Measurements from ENCODE around the gene ODAD3. TPM values are rescaled to one million over a fixed set of nuclear protein-coding genes. Genes with fewer than 3 reads are reported as not detected.

The ODAD3 gene
- total and polyA plus RNA-seq, 2 of the 13 experiments (the other 11 are each of a cell fraction or from before 2014, with no cell fraction given), result 0.04 to 0.08 TPM

- peak; percentile 56; the same call in 1 of the 2 replicates for TF ChIP-seq BCL3 (CRISPR knock-in tag; IDR thresholded peaks at IDR 0.05)
- 0 out of 2 replicates have a peak, but pooled peaks have one; percentile 8 for TF ChIP-seq MXD1 (CRISPR knock-in tag; IDR thresholded peaks at IDR 0.05)
- TF ChIP-seq ARNT2 (CRISPR knock-in tag; IDR thresholded peaks at IDR 0.05; ENCODE audit: low read depth), result no peak; the same call in 1 of the 2 replicates
- TF ChIP-seq DNMT3B (CRISPR knock-in tag; conservative IDR thresholded peaks at IDR 0.05), result no peak
- TF ChIP-seq KDM2A (CRISPR knock-in tag; IDR thresholded peaks at IDR 0.05; ENCODE audit: borderline replicate concordance, low read depth), result peak; percentile 96
- no peak for TF ChIP-seq GZF1 (CRISPR knock-in tag; IDR thresholded peaks at IDR 0.05)
- peak; percentile 24 for TF ChIP-seq MED8 (CRISPR knock-in tag; IDR thresholded peaks at IDR 0.05; ENCODE audit: insufficient replicate concordance)
- TF ChIP-seq ZBTB34 (CRISPR knock-in tag; IDR thresholded peaks at IDR 0.05), result peak; percentile 52
- TF ChIP-seq ZNF577 (CRISPR knock-in tag; IDR thresholded peaks at IDR 0.05; ENCODE audit: borderline replicate concordance, low read depth), result no peak
- TF ChIP-seq HOXA7 (CRISPR knock-in tag; IDR thresholded peaks at IDR 0.05), result no peak
- TF ChIP-seq ZMAT5 (CRISPR knock-in tag; IDR thresholded peaks at IDR 0.05; ENCODE audit: borderline replicate concordance, low read depth), result no peak
- TF ChIP-seq MTA1 (CRISPR knock-in tag; IDR thresholded peaks at IDR 0.05; ENCODE audit: borderline replicate concordance), result peak; percentile 62; the same call in 1 of the 2 replicates
- no peak for TF ChIP-seq ZNF260 (CRISPR knock-in tag; IDR thresholded peaks at IDR 0.05; ENCODE audit: borderline replicate concordance, low read depth)
- no peak for TF ChIP-seq NFE2L2 (IDR thresholded peaks at IDR 0.05; ENCODE audit: low read length)
- peak; percentile 96 for TF ChIP-seq HNRNPLL (IDR thresholded peaks at IDR 0.05; ENCODE audit: low read depth, low read length, poor library complexity, severe bottlenecking)
- TF ChIP-seq DDIT3 (CRISPR knock-in tag; IDR thresholded peaks at IDR 0.05), result no peak
- TF ChIP-seq AHDC1 (CRISPR knock-in tag; IDR thresholded peaks at IDR 0.05; ENCODE audit: borderline replicate concordance), result no peak
- TF ChIP-seq ZNF33A (CRISPR knock-in tag; IDR thresholded peaks at IDR 0.05; ENCODE audit: borderline replicate concordance), result no peak
Measured at GRCh38 chr19:11380653-11381537, 54.0 kb downstream of the ODAD3 start (continued).
